NCI-H1930 (cell line): Measurements from ENCODE around the gene MED14.
"Not testable (repeated sequence)": the region's sequence is repeated elsewhere in the genome, so short reads cannot be mapped to it uniquely, and the experiment has no call there.

Experiments
- DNase-seq, 2 experiments: peaks; one replicate each; lab custom pipeline; 2025; lab: John Stamatoyannopoulos, UW

MED14 gene

GRCh38 chrX:40735325-40736169 is at the start of gene MED14:
MED14 (minus strand) TSS chrX:40735542; CDS start chrX:40735412, 130 bp downstream.
- peak; percentile 81 to 86 for DNase-seq

- DNase-seq = no peak
Measured at GRCh38 chrX:40784516-40785151, 49.3 kb upstream of the MED14 start.

GRCh38 chrX:40782644-40783259 is 47.4 kb upstream of the MED14 start:
- not testable (repeated sequence) for DNase-seq

GRCh38 chrX:40780951-40781350 is 45.6 kb upstream of the MED14 start:
- no peak for DNase-seq

- DNase-seq = no peak
Measured at GRCh38 chrX:40780082-40780481, 44.7 kb upstream of the MED14 start.

- DNase-seq = no peak
Measured at GRCh38 chrX:40778861-40779575, 43.7 kb upstream of the MED14 start.

- DNase-seq = no peak
Measured at GRCh38 chrX:40773809-40774208, 38.5 kb upstream of the MED14 start.

GRCh38 chrX:40773188-40773587 is 37.8 kb upstream of the MED14 start:
- no peak for DNase-seq

GRCh38 chrX:40772290-40772689 is 36.9 kb upstream of the MED14 start:
- DNase-seq = no peak

GRCh38 chrX:40761762-40762161 is 26.4 kb upstream of the MED14 start:
- no peak for DNase-seq

- DNase-seq = no peak
Measured at GRCh38 chrX:40759374-40759773, 24.0 kb upstream of the MED14 start.

- DNase-seq = no peak
Measured at GRCh38 chrX:40757058-40757457, 21.7 kb upstream of the MED14 start.

- DNase-seq = no peak
Measured at GRCh38 chrX:40755291-40756249, 20.2 kb upstream of the MED14 start.

- no peak for DNase-seq
Measured at GRCh38 chrX:40749681-40750494, 14.5 kb upstream of the MED14 start.

- no peak for DNase-seq
Measured at GRCh38 chrX:40748977-40749376, 13.6 kb upstream of the MED14 start.

GRCh38 chrX:40746521-40746920 is 11.2 kb upstream of the MED14 start:
- no peak for DNase-seq

- DNase-seq = no peak
Measured at GRCh38 chrX:40736170-40736505, 796 bp upstream of the MED14 start.

- DNase-seq = no peak
Measured at GRCh38 chrX:40734971-40735324, 394 bp downstream of the MED14 start.

GRCh38 chrX:40733706-40734105 is 1.6 kb downstream of the MED14 start:
- DNase-seq = no peak

GRCh38 chrX:40732499-40732898 is 2.8 kb downstream of the MED14 start:
- not testable (repeated sequence) for DNase-seq
